GM12872 (cell line): ENCODE data around the gene SRGAP1.

Experiments
- CTCF ChIP-seq: IDR thresholded peaks from 3 replicates; pipeline ENCODE4 v1.5.1; 2011; ENCODE audit warnings: low read depth, mild to moderate bottlenecking, low read length, moderate library complexity; ENCODE audit not compliant: insufficient read depth

The SRGAP1 gene

DNA sequence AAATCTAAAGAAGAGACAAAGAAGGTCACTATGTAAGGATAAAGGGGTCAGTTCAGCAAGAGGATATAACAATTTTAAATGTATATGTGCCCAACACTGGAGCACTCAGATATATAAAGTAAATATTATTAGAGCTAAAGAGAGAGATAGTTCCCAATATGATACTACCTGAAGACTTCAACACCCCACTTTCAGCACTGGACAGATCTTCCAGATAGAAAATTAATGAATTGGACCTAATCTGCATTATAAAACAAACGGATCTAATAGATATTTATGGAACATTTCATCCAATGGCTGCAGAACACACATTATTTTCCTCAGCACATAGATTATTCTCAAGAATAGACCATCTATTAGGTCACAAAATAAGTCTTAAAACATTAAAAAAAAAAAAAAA is 24.1 kb upstream of the SRGAP1 start:
- TF ChIP-seq CTCF: no peak

DNA sequence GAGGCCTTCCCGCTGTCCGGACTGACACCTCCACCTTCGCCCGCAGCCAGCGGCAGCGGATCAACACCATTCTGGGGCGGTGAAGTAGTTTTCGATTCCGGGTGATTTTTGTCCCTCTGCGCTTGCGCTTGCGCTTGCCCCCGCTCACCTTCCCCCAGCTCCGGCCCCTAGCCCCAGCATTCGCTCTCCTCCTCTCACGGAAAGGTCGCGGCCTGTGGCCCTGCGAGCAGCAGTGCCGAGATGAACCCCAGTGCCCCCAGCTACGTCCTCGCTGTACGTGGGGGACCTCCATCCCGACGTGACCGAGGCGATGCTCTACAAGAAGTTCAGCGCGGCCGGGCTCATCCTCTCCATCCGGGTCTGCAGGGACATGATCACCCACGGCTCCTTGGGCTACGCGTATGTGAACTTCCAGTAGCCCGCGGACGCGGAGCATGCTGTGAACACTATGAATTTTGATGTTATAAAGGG is 22.7 kb upstream of the SRGAP1 start:
- no peak for TF ChIP-seq CTCF

- no peak for TF ChIP-seq CTCF
Measured at GRCh38 chr12:63822352-63822751, 22.1 kb upstream of the SRGAP1 start.

DNA sequence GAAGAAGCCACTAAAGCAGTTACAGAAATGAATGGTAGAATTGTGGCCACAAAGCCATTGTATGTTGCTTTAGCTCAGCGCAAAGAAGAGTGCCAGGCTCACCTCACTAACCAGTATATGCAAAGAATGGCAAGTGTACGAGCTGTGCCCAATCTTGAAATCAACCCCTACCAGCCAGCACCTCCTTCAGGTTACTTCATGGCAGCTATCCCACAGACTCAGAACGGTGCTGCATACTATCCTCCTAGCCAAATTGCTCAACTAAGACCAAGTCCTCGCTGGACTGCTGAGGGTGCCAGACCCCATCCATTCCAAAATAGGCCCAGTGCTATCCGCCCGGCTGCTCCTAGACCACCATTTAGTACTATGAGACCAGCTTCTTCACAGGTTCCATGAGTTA is 21.5 kb upstream of the SRGAP1 start:
- no peak for TF ChIP-seq CTCF

DNA sequence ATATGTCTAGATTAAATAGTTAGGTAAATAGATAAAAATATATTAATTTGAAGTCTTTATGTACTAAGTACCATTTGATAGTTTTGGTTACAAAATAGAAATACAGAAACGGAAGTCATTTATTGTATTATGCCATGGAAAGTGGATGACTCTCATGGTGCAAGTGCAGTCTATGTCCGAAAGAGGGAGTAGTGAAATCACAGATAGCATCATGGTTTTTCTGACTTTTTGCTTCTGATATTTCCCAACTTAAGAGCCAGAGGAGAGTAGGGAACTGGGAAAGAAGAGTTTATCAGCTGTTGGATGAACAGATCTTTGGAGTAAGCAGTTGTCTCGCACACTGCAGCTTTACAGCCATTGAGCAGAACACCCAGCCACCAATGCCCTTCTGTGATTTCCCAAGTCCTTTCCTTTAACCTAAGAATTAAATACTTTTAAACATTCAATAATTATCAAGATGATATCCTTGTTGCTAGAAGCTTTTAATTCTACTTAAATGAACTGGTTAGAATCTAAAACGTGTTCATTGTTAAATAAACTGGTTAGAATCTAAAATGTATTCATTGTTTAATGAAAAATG is 18.4 kb upstream of the SRGAP1 start:
- TF ChIP-seq CTCF: peak; percentile 77

DNA sequence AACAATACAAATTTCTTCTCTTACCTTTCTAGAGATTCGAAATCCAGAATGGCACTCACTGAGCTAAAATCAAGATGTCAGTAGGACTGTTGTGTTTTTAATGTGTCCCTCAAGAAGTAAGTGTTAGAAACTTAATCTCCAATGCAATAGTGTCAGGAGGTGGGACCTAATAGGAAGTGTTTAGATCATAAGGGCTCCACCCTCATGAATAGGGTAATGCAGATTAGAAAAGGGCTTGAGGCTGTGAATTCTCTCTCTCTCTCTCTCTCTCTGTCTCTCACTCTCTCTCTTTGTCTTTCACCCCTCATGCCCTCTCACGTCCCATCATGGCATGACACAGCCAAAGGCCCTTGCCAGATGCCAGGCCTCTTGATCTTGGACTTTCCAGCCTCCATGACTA is 15.6 kb upstream of the SRGAP1 start:
- no peak for TF ChIP-seq CTCF

GRCh38 chr12:63836046-63836445 is 8.5 kb upstream of the SRGAP1 start:
- TF ChIP-seq CTCF: no peak

DNA sequence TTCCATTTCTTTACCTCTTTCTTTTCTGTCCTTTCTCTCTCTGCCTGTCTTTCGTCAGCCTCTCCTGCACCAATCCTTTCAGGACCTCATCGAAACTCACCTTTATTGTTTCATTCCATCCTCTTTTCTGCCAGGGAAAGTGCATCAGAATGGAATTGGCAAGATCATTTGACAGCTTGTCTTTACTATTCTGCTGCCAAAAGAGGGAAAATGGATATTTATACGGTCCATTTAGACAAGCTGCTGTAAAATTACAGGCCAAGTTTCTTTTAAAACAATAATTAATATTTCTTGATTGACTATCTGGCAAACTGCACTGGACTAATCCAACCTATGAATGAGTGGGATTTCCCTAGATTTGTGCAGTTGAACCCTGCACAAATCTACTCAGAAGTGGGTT is 7.6 kb upstream of the SRGAP1 start:
- TF ChIP-seq CTCF: no peak
